HL-60 (cell line): Measurements from ENCODE around the gene MYLIP.

Source experiments
- DNase-seq, 2 experiments: peaks; one replicate each; pipeline ENCODE4 v3.0.0-alpha.2; 2010 to 2020; ENCODE audit warnings: low read depth in 1 of 2, low spot score in 1 of 2
- H3K27ac ChIP-seq: fragments of 250-450 bp; sonication (Bioruptor Pico); replicated peaks from 2 replicates; pipeline ENCODE4 v1.5.1; 2020; ENCODE audit warnings: mild to moderate bottlenecking, moderate library complexity
- H3K27me3 ChIP-seq: fragments of 250-450 bp; sonication (Bioruptor Pico); 2 replicates; pipeline ENCODE4 v1.5.1; 2021; ENCODE audit warnings: mild to moderate bottlenecking, moderate library complexity; ENCODE audit not compliant: insufficient read depth, poor library complexity, severe bottlenecking
- H3K4me3 ChIP-seq: replicated peaks from 2 replicates; pipeline ENCODE4 v1.5.1; 2011; ENCODE audit warnings: mild to moderate bottlenecking, control low read depth, low read length; ENCODE audit not compliant: insufficient read depth
- CTCF ChIP-seq: IDR thresholded peaks from one replicate; pipeline ENCODE4 v1.5.1; 2011; ENCODE audit warnings: low read length, control low read depth, inconsistent platforms; ENCODE audit not compliant: insufficient read depth
- GABPA ChIP-seq: IDR thresholded peaks from 2 replicates; pipeline ENCODE4 v1.6.1; 2012; ENCODE audit warnings: low read depth
- POLR2AphosphoS5 ChIP-seq: IDR thresholded peaks from 2 replicates; pipeline ENCODE4 v1.6.1; 2012; ENCODE audit warnings: low read depth
- REST ChIP-seq: IDR thresholded peaks from 2 replicates; pipeline ENCODE4 v1.6.1; 2012; ENCODE audit warnings: low read depth; ENCODE audit not compliant: insufficient replicate concordance
- SPI1 ChIP-seq: IDR thresholded peaks from 2 replicates; pipeline ENCODE4 v1.6.1; 2012; ENCODE audit warnings: low read depth, mild to moderate bottlenecking, borderline replicate concordance

The MYLIP gene

DNA sequence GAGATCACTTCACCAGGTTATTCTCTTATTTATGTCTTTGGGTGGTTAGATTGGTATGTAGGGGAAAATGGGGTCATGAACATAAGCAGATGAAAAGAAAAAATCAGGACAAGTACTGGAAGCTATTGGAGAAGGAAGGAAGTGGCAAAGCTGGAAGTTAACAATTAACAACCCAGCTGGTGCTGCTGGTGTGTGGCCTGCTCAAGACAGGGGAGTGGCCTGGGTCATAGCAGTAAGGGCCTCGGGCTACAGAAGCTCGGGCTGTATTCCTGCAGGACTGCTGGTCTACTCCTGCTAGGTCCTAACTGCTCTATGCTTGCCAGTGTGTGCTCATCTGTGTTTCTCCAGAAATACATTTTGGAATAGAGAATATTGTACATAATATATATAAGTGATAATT is 19.6 kb downstream of the MYLIP start:
- no peak for DNase-seq
- Histone ChIP-seq H3K4me3 (no peak overlapping the region), H3K27me3 (no peaks in the 10 kb centered on the region), H3K27ac (no peak overlapping the region)
- TF ChIP-seq CTCF = no peak

DNA sequence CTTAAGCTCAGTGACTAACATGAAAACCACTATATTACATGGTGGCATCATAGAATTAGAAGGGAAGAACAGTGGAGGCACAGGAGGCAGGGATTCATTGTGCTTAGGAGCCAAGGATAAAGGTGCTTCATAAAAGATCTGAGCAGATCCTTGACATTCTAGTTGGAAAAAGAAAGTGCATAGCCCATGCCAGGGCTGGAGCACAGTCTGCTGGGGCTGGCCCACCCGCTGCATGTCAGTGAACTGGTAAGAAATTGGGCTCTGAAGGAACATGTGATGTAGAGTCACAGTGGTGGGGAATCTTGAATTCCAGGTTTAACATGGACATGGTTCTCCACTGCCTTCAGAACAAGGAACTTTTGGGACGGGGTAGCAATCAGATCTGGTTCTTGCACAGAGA is 20.4 kb downstream of the MYLIP start:
- no peak for DNase-seq
- H3K27me3 ChIP-seq = no peaks in the 10 kb centered on the region
- H3K27ac ChIP-seq = no peak overlapping the region
- H3K4me3 ChIP-seq = no peak overlapping the region
- TF ChIP-seq CTCF (no peak), GABPA (no peak), SPI1 (no peak), POLR2AphosphoS5 (no peak), REST (no peak)

DNA sequence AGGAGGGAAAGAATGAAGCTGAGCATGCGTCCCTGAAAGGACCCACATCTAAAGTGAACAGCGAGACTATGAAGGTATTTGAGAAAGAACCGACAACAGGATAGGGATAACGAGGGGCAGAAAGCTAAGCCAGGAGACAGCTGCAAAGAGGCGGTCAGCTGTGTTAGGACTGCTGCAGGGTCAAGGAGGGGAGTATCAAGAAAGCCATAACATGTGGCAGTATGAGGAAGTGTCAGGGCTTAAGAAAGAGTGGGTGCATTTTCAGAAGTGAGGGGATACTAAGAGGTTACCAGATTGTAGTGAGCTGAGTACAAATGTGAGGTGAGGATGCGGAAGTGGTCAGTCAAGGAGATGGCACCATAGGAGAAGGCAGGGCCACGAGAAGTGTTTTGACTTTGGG is 21.2 kb downstream of the MYLIP start:
- no peaks in the 10 kb centered on the region for H3K27me3 ChIP-seq
- no peak for DNase-seq
- H3K27ac ChIP-seq = no peak overlapping the region
- no peak for TF ChIP-seq REST
- TF ChIP-seq POLR2AphosphoS5 = no peak
- peak; percentile 19; the same call in 1 of the 2 replicates for TF ChIP-seq SPI1
- no peak overlapping the region for H3K4me3 ChIP-seq

DNA sequence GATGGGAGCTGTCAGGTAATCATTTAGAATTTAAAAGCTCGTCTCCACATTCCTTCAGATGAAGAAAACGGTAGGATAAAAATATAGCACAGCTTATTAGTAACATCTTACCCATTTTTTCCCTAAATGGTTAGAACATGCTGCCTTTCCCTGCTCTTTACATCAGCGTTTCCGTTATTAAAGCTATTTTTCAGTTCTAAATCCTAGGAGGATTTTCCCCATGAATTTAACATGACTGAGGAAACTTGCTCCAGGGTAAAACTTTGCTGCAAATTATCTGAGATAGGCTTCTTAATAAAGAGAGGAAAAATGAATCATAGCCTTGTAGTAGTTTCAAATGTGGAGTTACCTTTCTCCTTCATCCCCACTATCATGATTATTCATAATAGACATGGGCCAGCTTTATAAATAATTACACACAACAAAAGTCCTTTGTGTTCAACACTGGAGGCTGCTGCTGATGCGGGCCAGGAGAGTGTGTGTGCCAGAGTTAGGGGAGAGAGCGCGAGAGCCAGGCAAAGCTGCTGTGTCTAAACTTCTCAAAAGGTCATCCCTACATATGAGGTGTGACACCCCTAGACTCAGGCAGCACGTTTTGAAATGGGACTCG is 24.4 kb downstream of the MYLIP start:
- TF ChIP-seq GABPA = no peak
- no peak for TF ChIP-seq POLR2AphosphoS5
- TF ChIP-seq SPI1 = no peak
- no peak for TF ChIP-seq CTCF
- no peak for TF ChIP-seq REST
- DNase-seq = no peak
- Histone ChIP-seq H3K27ac (no peak overlapping the region), H3K4me3 (no peak overlapping the region), H3K27me3 (no peaks in the 10 kb centered on the region)
